H7 (cell line): Measurements from ENCODE around the gene KIF22. TPM values are rescaled to one million over a fixed set of nuclear protein-coding genes. Genes with fewer than 3 reads are reported as not detected.
A peak's percentile ranks its signal among the peaks of the same experiment; 100 is the strongest.

Experiments used
- DNase-seq: peaks from one replicate; pipeline ENCODE4 v3.0.0; 2012
- H3K27me3 ChIP-seq: 2 replicates; pipeline ENCODE4 v1.6.0; 2011; ENCODE audit warnings: mild to moderate bottlenecking, low read length; ENCODE audit not compliant: control insufficient read depth, insufficient read depth
- H3K36me3 ChIP-seq: replicated peaks from 2 replicates; pipeline ENCODE4 v1.5.1; 2011; ENCODE audit warnings: low read length; ENCODE audit not compliant: control insufficient read depth, insufficient read depth
- H3K4me3 ChIP-seq: 2 replicates; pipeline ENCODE4 v1.5.1; 2011; ENCODE audit warnings: low read depth, mild to moderate bottlenecking, control low read depth, low read length, moderate library complexity; ENCODE audit not compliant: insufficient read depth
- total RNA-seq: library from RNA; depleted of rRNA; stranded (reverse); fragments of >200 nt; shearing (Covaris generic); gene quantifications from 2 replicates; pipeline ENCODE4 v1.2.3, GENCODE V29; 2014; rRNA removed

Gene KIF22
- total RNA-seq, 1 experiment from 2014 or later: 205 TPM

- peak; percentile 22 for DNase-seq
- no peak overlapping the region for H3K4me3 ChIP-seq
These were observed 54.2 kb downstream of the KIF22 start for GRCh38 chr16:29844575-29845331.

GRCh38 chr16:29845656-29846055, 55.1 kb downstream of the KIF22 start:
- no peaks in the 10 kb centered on the region for H3K27me3 ChIP-seq
- H3K4me3 ChIP-seq: no peak overlapping the region
- H3K36me3 ChIP-seq: no peaks in the 10 kb centered on the region; the same call in 1 of the 2 replicates
- peak; percentile 24 for DNase-seq

More at GRCh38 chr16:29844575-29845331, 54.2 kb downstream of the KIF22 start:
- Histone ChIP-seq H3K27me3 (no peaks in the 10 kb centered on the region), H3K36me3 (no peaks in the 10 kb centered on the region; the same call in 1 of the 2 replicates)

GRCh38 chr16:29848420-29849297, 58.1 kb downstream of the KIF22 start:
- Histone ChIP-seq H3K36me3 (no peaks in the 10 kb centered on the region), H3K4me3 (no peak overlapping the region), H3K27me3 (no peaks in the 10 kb centered on the region)
- DNase-seq: peak; percentile 89

- peak; percentile 69 for DNase-seq
- Histone ChIP-seq H3K36me3 (no peaks in the 10 kb centered on the region), H3K27me3 (no peaks in the 10 kb centered on the region), H3K4me3 (no peak overlapping the region)
These were observed 59.0 kb downstream of the KIF22 start for GRCh38 chr16:29849505-29849904.

GRCh38 chr16:29850998-29851397, 60.4 kb downstream of the KIF22 start:
- H3K36me3 ChIP-seq: no peaks in the 10 kb centered on the region
- H3K27me3 ChIP-seq: no peaks in the 10 kb centered on the region
- no peak overlapping the region for H3K4me3 ChIP-seq
- no peak for DNase-seq

- no peak for DNase-seq
- H3K4me3 ChIP-seq: no peak overlapping the region
- H3K36me3 ChIP-seq: no peaks in the 10 kb centered on the region
- no peaks in the 10 kb centered on the region for H3K27me3 ChIP-seq
These were observed 62.1 kb downstream of the KIF22 start for GRCh38 chr16:29852654-29853053.

- Histone ChIP-seq H3K4me3 (no peak overlapping the region), H3K36me3 (no peaks in the 10 kb centered on the region; the same call in 1 of the 2 replicates), H3K27me3 (no peaks in the 10 kb centered on the region)
- no peak for DNase-seq
These were observed 64.1 kb downstream of the KIF22 start for GRCh38 chr16:29854520-29855100.

Other genes starting within 250 kb of the KIF22 start
- 0.48 and 0.59 TPM in 2 replicates for gene SPN, start 127.5 kb upstream of the KIF22 start, total RNA-seq
- 165 and 173 TPM in 2 replicates for gene QPRT, start 111.6 kb upstream of the KIF22 start, total RNA-seq
- gene C16orf54, start 44.8 kb upstream of the KIF22 start, total RNA-seq: not detected in 2 replicates
- not detected in 2 replicates for gene ZG16, start 12.5 kb upstream of the KIF22 start, total RNA-seq
- 496 and 509 TPM in 2 replicates for gene MAZ, start 15.8 kb downstream of the KIF22 start, total RNA-seq
- 1.8 and 5.6 TPM in 2 replicates for gene PRRT2, start 21.4 kb downstream of the KIF22 start, total RNA-seq
- 62.1 and 67.1 TPM in 2 replicates for gene PAGR1, start 25.4 kb downstream of the KIF22 start, total RNA-seq
- 7.0 and 22.0 TPM in 2 replicates for gene MVP, start 29.7 kb downstream of the KIF22 start, total RNA-seq
- gene CDIPT, start 72.5 kb downstream of the KIF22 start, total RNA-seq: 91.3 and 97.6 TPM in 2 replicates
- gene SEZ6L2, start 108.8 kb downstream of the KIF22 start, total RNA-seq: 47.3 and 59.0 TPM in 2 replicates
- 24.4 and 24.6 TPM in 2 replicates for gene ASPHD1, start 109.7 kb downstream of the KIF22 start, total RNA-seq
- 8.3 and 9.1 TPM in 2 replicates for gene KCTD13, start 135.5 kb downstream of the KIF22 start, total RNA-seq
- 88.0 and 97.6 TPM in 2 replicates for gene TMEM219, start 171.3 kb downstream of the KIF22 start, total RNA-seq
- 39.9 and 41.3 TPM in 2 replicates for gene TAOK2, start 183.1 kb downstream of the KIF22 start, total RNA-seq
- gene HIRIP3, start 204.9 kb downstream of the KIF22 start, total RNA-seq: 19.0 and 20.5 TPM in 2 replicates
- 58.7 and 91.9 TPM in 2 replicates for gene INO80E, start 205.5 kb downstream of the KIF22 start, total RNA-seq
- 4.1 and 5.3 TPM in 2 replicates for gene DOC2A, start 220.3 kb downstream of the KIF22 start, total RNA-seq
- gene C16orf92, start 232.4 kb downstream of the KIF22 start, total RNA-seq: not detected in 2 replicates
- gene TLCD3B, start 240.5 kb downstream of the KIF22 start, total RNA-seq: 3.0 and 5.5 TPM in 2 replicates